K562 (cell line): ENCODE results near the gene WWTR1.

Source experiments
- CHD4 ChIP-seq: fragments of 200-600 bp; sonication (generic); IDR thresholded peaks from 3 replicates; pipeline ENCODE4 v1.6.1; 2012; ENCODE audit warnings: low read depth, mild to moderate bottlenecking, mixed read lengths, low read length, inconsistent platforms; ENCODE audit not compliant: insufficient read depth, insufficient replicate concordance, poor library complexity, severe bottlenecking
- JUND ChIP-seq, 2 experiments: IDR thresholded peaks; 2 replicates in 1 of 2; 3 replicates in 1 of 2; pipeline ENCODE4 v1.6.1; 2011; ENCODE audit warnings: borderline replicate concordance in 2 of 2, low read depth in 2 of 2, low read length in 2 of 2, improper control_type of control experiment in 1 of 2, missing biosample characterization in 1 of 2, missing genetic modification characterization in 1 of 2, missing genetic modification reagents in 1 of 2
- NFE2 ChIP-seq: IDR thresholded peaks from 2 replicates; pipeline ENCODE4 v1.6.1; 2014; ENCODE audit warnings: antibody characterized with exemption, low read depth
- TAL1 ChIP-seq: fragments of 450-650 bp; IDR thresholded peaks from 2 replicates; pipeline ENCODE4 v1.6.1; 2016; ENCODE audit warnings: mild to moderate bottlenecking
- ZFP30 ChIP-seq: fragments of 250-450 bp; sonication (Bioruptor Pico); IDR thresholded peaks from 2 replicates; pipeline ENCODE4 v1.8.0; 2022; ENCODE audit warnings: moderate library complexity, mild to moderate bottlenecking, inconsistent platforms, borderline replicate concordance
- TF ChIP-seq, protein P1 (sequence below): sonication (generic); formaldehyde crosslinking; IDR thresholded peaks from 2 replicates; pipeline ENCODE4 v1.8.1; 2023; ENCODE audit warnings: mild to moderate bottlenecking, missing genetic modification reagents
- TF ChIP-seq, protein P2 (sequence below), 3 experiments: IDR thresholded peaks in 2 of 3; conservative IDR thresholded peaks in 1 of 3; 2 replicates each; pipeline ENCODE4 v1.5.1; 2011 to 2012; ENCODE audit warnings: low read length in 3 of 3, mild to moderate bottlenecking in 3 of 3, control low read depth in 2 of 3, improper control_type of control experiment in 1 of 3, inconsistent platforms in 1 of 3, low read depth in 1 of 3, mixed read lengths in 1 of 3, moderate library complexity in 1 of 3; ENCODE audit not compliant: insufficient read depth in 2 of 3

DNA sequence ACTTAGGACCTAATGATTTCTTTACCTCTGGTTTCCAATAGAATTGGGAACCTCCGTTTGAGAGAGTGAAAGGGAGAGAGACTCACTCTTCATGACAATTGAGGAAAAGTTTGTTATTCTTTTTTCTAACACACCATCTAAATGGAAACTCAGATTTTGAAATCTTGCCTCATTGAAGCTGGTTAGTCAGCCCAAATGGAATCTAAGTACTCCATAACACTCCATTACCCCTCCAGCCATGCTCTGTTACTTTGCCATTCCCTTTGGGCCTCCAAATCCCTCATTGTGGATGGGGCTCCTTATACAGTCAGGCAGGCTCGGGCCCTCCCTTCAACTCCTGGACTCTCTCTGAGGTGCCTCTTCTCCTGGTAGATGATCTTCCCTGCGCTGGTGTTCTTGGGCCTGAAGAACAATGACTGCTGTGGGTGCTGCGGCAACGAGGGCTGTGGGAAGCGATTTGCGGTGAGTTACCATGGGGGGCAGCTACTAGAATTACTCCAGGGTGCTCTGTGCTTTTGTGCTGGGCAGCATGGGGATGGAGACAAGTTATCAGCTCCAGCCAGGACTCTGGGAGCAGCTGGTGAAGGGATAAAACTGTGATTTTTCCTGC lies 182.3 kb downstream of the WWTR1 start:
- TF ChIP-seq, protein P1, sequence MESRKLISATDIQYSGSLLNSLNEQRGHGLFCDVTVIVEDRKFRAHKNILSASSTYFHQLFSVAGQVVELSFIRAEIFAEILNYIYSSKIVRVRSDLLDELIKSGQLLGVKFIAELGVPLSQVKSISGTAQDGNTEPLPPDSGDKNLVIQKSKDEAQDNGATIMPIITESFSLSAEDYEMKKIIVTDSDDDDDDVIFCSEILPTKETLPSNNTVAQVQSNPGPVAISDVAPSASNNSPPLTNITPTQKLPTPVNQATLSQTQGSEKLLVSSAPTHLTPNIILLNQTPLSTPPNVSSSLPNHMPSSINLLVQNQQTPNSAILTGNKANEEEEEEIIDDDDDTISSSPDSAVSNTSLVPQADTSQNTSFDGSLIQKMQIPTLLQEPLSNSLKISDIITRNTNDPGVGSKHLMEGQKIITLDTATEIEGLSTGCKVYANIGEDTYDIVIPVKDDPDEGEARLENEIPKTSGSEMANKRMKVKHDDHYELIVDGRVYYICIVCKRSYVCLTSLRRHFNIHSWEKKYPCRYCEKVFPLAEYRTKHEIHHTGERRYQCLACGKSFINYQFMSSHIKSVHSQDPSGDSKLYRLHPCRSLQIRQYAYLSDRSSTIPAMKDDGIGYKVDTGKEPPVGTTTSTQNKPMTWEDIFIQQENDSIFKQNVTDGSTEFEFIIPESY (CRISPR knock-in tag), result no peak
- no peak for TF ChIP-seq CHD4
- TF ChIP-seq, protein P2, sequence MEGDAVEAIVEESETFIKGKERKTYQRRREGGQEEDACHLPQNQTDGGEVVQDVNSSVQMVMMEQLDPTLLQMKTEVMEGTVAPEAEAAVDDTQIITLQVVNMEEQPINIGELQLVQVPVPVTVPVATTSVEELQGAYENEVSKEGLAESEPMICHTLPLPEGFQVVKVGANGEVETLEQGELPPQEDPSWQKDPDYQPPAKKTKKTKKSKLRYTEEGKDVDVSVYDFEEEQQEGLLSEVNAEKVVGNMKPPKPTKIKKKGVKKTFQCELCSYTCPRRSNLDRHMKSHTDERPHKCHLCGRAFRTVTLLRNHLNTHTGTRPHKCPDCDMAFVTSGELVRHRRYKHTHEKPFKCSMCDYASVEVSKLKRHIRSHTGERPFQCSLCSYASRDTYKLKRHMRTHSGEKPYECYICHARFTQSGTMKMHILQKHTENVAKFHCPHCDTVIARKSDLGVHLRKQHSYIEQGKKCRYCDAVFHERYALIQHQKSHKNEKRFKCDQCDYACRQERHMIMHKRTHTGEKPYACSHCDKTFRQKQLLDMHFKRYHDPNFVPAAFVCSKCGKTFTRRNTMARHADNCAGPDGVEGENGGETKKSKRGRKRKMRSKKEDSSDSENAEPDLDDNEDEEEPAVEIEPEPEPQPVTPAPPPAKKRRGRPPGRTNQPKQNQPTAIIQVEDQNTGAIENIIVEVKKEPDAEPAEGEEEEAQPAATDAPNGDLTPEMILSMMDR (IDR thresholded peaks at IDR 0.05 in 2 of 3, conservative IDR thresholded peaks at IDR 0.05 in 1 of 3; ENCODE audit: insufficient read depth in 2 of 3, low read depth in 1 of 3, low read length in 3 of 3), result no peak
- no peak for TF ChIP-seq TAL1
- no peak for TF ChIP-seq JUND (IDR thresholded peaks at IDR 0.05; ENCODE audit: borderline replicate concordance, low read depth, low read length)
- TF ChIP-seq JUND (tag; IDR thresholded peaks at IDR 0.05; ENCODE audit: borderline replicate concordance, low read depth, low read length), result no peak
- TF ChIP-seq ZFP30 (CRISPR knock-in tag), result no peak
- TF ChIP-seq NFE2, result no peak
